ENCODE results near the gene UGT1A9.

UGT1A9 gene

DNA sequence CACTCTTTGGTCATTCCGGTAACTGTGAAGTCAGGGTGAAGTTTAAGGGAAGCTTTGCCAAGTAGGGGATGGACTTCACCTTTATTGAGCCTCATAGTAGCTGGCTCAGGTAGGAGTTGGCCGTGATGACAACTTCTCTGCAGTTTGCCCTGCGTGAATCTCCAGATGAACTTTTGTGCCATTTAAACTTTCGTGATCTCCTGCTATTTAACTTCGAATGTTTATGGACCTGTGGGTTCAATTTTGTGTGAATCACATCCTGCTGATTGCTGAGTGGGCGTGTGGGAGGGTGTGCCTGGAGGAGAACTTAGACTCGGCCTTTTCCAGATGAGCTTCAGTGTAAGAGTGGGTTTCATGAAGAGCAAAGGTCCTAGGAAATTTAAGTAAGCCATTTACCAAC is 92.6 kb downstream of the UGT1A9 start:
- DNase-seq = no peak

DNA sequence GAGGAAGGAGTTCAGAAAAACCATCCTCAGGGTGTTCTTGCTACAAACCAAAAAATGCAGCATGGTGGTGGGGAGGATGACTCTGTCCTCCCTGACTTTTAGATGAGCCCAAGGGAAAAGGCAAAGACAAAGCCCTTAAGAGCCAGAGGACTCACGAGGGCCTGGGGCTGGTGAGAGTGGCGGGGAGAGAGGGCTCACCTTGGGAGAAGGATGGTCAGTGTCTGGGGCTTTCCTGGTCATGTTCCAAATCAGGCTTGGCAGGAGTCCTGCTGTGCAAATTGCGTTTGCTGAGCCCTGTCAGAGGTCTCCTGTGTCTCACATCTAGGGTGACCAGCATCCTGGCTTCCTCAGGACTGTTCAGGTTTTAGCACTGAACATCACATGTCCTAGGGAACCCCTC is 93.1 kb downstream of the UGT1A9 start:
- no peak for DNase-seq

DNA sequence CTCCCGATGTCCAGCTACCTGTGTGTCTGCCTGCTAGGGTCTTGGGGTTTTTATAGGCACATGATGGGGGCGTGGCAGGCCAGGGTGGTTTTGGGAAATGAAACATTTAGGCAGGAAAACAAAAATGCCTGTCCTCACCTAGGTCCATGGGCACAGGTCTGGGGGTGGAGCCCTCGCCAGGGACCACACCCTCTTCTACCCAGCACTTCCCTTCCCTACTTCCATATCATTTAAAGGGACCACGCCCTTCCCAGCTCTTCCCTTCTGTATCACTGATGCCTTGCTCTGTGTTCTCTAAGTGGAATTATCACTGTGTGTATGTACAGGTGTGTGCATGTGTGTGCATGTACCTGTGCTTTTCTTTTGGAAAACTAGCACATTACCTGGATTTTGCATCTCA is 94.7 kb downstream of the UGT1A9 start:
- DNase-seq = no peak

DNA sequence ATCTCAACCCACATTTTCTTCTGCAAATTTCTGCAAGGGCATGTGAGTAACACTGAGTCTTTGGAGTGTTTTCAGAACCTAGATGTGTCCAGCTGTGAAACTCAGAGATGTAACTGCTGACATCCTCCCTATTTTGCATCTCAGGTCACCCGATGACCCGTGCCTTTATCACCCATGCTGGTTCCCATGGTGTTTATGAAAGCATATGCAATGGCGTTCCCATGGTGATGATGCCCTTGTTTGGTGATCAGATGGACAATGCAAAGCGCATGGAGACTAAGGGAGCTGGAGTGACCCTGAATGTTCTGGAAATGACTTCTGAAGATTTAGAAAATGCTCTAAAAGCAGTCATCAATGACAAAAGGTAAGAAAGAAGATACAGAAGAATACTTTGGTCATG is 96.4 kb downstream of the UGT1A9 start:
- DNase-seq = no peak

DNA sequence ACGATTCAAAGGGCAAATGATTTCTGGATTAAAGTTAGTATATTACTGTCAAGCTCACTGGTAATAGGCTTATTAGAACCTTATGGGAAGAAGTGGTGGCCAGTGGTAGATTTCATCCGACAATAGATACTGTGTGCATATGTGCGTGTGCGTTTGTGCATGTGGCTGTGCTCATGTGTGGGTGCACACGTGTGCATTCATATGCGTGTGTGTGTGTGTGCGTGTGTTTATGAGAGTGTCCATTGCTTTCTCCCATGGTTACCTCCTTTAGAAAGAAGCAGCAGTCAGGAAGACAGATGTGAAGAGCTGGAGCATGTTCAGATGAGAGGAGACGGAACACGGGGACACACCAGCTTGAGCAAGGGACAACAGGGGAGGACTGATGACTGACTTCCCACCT is 97.6 kb downstream of the UGT1A9 start:
- DNase-seq = no peak

DNA sequence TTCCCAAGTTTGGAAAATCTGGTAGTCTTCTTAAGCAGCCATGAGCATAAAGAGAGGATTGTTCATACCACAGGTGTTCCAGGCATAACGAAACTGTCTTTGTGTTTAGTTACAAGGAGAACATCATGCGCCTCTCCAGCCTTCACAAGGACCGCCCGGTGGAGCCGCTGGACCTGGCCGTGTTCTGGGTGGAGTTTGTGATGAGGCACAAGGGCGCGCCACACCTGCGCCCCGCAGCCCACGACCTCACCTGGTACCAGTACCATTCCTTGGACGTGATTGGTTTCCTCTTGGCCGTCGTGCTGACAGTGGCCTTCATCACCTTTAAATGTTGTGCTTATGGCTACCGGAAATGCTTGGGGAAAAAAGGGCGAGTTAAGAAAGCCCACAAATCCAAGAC is 100.5 kb downstream of the UGT1A9 start:
- DNase-seq = no peak

DNA sequence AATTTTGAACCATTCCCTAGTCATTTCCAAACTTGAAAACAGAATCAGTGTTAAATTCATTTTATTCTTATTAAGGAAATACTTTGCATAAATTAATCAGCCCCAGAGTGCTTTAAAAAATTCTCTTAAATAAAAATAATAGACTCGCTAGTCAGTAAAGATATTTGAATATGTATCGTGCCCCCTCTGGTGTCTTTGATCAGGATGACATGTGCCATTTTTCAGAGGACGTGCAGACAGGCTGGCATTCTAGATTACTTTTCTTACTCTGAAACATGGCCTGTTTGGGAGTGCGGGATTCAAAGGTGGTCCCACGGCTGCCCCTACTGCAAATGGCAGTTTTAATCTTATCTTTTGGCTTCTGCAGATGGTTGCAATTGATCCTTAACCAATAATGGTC is 100.9 kb downstream of the UGT1A9 start:
- DNase-seq = no peak

DNA sequence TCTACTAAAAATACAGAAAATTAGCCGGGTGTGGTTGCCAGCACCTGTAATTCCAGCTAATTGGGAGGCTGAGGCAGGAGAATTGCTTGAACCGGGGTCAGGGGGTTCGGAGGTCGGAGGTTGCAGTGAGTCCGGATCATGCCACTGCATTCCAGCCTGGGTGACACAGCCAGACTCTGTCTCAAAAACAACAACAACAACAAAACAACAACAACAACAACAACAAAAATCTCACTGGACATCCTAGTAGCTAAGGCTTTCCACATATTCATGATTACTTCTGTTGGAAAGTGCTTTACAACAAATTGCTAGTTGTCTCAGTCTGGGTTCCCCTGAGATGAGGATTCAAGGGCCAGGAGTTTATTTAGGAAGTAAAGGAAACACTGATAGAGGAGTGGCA is 102.2 kb downstream of the UGT1A9 start:
- DNase-seq = no peak

DNA sequence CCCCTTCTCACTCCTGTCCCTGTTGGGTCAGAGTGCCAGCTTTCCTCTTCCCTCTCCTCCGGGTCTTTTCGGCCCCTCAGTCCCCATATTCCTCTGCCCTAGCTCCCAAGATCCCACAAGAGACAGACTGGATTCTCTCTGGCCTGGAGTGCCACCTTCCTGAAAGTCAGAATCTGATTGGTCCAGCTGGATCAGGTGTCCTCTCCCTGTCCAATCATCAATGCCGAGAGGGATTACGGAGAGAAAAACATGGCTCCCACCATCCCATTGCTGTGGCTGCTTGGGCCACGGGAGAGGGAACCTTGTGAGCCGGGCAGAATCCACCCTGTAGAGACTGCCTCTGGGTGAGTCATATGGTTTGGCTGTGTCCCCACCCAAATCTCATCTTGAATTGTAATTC is 103.7 kb downstream of the UGT1A9 start:
- DNase-seq = no peak

DNA sequence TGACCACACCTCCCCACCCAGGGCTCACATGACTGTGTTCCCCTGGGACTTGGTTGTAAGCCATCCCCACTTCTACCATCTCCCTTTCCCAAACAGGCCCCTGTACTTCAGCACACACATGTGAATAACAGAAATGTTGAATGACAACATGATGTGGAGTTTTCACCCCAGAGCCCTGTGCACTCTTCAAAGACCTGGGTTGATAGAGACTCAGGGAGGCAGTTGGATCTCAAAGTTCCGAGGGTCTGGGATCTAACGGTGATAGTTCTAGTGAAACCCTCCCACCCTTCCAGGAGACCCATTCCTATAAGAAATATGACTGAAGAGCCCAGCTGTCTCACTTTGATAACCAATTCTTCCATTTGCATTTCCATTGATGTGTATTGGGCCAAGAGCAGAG is 106.3 kb downstream of the UGT1A9 start, which contains the start of gene MROH2A:
TSS of gene MROH2A (plus strand) at position 301 of the 400 bp plus-strand sequence. CDS start 1,029 bp downstream, outside the sequence.
- DNase-seq = no peak

DNA sequence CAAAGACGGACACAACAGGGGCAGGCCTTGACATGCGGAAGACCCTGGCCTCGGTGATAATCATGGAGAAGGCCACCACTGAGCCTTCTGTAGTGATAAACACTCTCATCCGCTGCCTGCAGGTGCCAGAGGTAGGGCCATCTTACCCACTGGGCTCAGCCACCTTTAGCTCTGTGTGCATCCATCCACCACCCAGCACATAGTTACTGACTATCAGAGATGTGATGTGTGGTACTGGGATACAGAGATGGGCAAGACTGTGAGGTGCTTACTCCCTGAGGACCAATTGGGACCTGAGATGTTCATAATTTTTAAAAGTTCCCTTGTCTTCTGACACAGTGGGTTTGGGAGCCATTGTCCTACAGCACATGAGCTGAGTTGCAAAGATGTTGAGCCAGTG is 108.0 kb downstream of the UGT1A9 start:
- no peak for DNase-seq

DNA sequence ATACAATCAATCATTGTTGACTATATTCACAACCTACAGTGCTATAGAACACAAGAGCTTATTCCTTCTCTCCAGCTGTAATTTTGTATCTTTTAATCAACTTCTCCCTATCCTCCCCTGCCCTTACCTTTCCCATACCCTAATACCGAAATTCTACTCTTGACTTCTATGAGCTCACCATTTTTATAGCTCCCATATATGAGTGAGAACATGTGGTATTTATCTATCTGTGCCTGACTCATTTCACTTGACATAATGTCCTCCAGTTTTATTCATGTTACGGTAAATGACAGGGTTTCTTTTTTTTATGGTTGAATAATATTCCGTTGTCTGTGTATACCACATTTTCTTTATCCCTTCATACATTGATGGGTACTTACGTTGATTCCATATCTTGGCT is 109.1 kb downstream of the UGT1A9 start:
- DNase-seq = no peak

DNA sequence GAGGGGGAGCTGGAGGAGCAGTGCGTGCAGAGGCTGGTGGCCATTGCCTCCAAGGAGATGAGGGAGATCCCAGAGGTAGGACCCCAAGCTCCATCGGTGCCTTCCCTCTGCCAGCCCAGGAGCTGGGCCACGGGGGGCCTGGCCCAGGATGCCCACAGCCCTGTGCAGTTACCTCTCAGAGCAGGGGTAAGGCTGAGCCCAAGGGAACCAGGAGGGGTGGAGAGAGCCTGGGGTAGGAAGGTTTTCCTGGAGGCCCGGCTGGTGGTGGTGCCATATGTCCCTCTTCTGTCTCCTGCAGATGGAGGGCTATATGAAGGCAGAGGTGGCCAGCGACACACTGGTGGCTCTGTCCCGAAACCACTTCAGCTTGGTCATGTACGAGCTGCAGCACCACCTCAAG is 117.9 kb downstream of the UGT1A9 start:
- no peak for DNase-seq

DNA sequence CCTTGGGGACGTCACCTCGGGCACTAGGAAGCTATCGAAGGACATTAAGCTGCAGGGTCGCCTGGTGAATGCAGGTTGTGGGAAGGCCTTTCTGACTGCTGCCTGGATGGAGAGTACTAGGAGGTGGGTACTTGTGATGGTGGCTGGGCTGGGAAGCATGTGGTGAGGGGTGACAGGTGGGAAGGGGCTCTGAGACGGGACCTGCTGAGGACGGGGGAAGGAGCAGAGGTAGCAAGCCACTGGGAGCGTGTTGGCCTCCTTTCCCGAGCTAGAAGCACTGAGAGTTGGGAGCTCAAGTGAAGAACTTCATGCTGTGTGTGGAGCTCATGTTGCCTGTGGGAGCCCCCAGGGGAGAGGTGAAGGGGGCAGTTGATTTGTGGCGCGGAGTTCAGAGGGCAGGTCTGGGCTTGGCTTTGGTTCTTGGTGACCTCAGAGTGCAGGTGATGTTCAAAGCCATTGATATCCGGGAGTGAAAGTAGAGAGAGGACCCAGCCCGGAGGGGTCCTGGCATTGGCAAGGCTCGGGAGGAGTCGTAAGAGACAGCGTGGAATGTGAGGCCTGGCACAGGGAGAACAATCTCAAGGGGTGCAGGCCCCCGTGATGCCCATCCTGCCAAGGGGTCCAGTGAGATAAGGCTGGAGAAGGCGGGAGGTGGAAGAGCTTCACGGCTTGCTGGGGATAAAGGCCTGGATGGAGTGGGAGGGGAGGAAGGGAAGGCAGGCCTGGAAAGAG is 119.6 kb downstream of the UGT1A9 start:
- DNase-seq = no peak

DNA sequence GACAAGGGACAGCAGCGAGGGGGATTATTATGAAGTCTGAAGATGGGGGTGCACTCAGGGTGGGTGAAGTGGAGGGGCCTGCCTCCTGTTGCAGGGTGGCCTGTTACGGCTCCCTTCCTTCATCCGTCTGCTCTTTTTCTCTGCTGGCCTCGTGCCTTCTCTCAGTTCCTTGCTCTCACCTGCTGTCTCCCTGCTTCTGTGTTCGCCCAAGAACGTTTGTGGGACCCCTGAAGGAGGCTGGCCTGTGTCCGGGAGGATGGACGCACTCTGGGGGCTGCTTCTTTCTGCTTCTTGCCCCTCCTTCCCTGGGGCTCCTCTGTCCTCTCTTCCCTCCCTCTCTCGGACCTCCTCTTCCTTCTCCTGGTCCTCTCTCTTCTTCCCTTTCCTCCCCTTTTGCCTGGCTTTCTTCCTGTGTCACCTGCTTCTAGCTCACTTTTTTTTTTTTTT is 120.2 kb downstream of the UGT1A9 start:
- no peak for DNase-seq

DNA sequence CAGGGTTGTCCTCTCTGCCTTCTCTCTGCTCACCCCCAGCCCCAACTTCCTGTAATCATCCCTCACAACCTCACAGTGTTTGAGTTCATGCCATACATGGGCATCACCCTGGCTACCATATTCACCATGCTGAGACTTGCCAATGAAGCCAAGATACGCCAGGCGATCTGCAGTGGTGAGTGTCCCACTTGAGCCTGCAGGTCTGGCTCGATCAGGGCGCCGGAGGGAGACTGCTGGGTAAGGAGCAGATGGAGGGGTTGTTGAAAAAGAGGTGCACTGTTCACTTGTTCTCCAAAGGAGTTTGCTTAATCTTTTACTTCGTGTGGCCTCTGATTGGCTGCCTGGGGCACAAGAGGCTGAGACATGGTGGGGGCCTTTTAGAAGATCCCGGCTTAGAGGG is 121.0 kb downstream of the UGT1A9 start:
- no peak for DNase-seq

DNA sequence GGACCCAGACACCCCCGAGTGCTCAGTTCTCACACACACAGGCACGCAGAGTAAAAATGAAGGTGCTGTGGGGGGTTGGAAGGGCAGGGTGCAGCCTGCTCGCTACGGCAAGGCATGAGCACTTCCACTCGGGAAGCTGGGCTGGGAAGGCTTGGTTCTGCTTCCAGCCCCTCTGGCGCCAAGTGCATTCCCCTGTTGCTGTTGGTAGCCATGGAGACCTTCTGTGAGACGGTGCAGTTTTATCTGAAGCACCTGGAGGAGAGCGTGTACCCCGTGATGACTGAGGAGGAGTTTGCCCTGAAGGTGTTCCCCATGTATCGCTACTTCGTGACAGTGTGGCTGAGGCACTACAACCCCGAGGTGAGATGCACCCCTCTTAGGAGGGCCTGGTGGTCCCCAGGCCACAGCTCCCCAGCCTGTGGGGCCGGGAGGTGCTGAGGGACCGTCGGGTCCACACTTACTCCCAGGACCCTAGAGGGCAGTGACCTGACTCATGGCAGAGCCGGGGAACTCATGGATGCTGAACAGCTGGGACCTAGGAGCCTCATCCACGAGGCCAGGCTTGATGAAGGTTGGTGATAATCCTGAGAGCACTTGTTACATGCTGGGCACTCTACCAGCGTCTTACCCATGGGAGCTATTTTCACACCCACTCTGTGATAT is 121.9 kb downstream of the UGT1A9 start:
- DNase-seq = peak; percentile 78

DNA sequence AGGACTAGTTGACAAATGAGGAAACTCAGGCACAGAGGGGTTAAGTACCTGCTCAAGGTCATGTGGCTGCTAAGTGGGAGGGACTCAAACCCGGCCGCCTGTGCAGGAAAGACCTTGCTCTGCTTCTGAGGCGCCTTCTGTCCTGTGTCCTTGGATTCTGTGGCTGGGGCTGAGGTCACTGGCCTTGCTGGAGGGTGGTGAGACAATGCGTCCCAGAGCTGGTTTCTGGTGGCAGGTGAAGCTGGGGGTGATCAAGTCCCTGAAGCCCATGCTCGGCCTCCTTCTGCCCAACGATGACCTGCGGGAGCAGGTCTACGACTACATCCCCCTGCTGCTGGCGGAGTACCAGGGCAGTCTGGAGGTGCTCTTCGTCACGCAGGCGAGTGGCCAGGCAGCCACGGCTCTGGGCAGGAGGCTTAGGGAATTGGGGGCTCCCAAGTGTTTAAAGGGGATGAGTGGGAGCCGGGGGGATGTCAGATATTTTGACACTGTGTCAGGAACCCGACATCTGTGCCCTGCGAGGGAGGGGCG is 122.5 kb downstream of the UGT1A9 start:
- DNase-seq = no peak

DNA sequence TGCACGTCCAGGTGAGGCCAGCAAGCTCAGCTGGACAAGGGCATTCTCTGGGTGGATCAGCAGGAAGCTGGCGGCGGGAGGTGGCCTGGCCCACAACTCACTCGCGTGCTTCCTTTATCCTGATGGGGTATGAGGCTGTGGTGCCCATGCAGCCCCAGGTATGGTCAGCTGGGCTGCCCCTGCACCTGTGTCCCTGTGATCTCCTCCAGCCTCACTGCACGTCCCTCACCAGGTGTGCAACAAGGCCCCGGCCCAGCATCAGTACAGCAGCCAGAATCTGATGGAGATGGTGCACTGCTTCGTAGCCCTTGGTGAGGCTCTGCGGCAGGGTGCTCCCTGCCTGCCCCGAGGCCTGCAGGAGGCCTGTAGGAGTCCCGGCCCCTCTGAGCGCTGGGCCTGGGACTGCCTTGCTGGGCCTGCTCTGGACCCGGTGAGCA is 124.1 kb downstream of the UGT1A9 start:
- DNase-seq = no peak

DNA sequence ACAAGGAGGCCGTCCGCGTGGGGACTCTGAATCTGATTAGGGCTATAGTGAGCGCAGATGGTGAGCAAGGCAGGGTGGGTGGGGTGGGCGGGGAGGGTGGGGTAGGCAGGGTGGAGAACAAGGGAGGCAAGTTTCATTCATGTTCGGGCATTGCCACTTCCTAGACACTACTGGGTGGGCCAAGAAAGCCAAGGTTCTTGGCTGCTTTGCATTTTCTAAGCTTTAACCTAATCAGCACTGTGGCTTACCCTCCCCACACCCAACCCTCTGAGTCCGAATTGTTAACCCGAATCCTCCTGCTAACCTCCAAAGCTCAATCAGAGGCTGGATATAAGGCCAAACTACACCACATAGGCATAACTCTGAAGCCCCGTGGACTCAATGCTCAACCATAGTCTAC is 124.6 kb downstream of the UGT1A9 start:
- DNase-seq = no peak

DNA sequence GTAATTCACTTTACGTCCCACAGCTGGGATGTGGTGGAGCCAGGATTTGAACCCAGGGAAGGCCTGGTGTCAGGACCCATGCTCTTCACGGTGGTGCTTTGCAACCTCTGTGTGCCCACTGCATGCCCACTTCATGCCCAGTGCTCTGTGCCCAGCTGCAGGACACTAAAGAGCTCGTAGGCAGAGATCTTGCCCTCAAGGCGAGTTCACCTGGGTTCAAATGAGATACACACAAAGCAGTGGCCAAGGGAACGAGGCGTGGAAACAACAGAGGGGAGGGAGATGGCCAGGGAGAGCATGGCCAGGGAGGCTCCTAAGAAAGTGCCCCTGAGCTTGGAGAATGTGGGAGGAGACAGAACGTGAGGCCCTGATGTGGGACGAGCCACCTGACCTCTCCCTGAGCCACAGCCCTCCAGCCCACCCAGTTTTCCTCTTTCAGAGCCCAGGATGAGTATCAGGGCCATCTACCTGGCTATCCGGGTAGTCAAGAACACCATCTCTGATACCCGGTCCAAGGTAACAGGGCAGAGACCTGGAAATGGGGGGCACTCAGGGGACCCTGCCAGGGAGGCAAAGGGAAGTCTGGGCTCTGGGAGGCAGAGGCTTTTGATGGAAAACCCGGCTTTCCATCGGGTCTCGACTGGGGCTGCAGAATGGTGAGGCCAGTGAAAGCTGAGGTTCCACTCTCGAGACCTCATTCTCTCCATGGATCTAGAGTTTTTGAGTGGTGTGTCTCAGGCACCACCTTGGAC is 126.8 kb downstream of the UGT1A9 start:
- DNase-seq = no peak

DNA sequence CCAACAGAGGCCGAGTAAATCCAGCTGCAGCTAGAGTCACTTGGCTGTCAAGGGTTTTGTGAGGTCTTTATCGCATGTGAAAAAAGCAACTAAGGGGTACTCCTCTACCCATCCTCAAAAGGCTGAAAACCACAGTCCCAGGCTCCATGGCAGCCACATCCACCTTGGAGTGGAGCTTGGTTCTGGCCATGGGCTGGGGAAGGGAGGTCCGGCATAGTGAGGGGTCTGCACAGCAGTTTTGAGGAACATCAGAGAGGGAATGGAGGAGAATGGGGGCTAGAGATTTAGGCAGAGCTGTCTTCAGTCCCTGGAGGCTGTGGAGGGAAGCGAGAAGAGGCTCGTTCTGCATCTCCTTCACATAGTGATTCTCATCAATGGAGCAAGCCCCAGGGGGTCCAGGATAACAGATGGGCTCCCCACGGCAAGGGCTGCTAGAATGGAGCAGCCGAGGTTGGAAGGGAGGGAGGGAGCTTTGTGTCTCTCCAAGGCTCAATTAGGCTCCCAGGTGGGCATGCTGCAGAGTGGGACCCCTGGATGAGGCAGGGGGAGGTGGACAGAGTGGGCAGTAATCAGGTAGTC is 127.5 kb downstream of the UGT1A9 start:
- DNase-seq = no peak

DNA sequence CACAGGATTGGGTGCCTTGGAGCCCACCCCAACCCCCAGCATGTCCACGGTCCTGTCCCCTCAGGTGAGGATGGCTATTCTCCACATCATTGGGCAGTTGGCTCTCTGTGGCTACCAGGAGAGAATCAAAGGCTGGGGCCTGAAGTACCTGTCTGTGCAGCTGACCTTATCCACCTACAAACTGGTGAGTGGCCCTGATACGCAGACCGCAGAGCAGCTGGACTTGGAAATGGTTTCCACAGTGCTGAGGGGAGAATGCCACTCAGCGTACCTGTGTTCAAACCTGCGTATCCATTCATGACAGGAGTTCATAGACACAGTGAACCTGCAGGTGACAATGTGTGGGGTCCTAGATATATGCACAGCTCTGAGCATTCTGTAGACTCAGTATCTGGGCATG is 128.0 kb downstream of the UGT1A9 start:
- DNase-seq = no peak
